ENCODE measurements around the gene LEUTX. TPM values are rescaled to one million over a fixed set of nuclear protein-coding genes. Genes with fewer than 3 reads are reported as not detected.

The LEUTX gene
- total RNA-seq, 1 donor from 2014 or later: not detected

DNA sequence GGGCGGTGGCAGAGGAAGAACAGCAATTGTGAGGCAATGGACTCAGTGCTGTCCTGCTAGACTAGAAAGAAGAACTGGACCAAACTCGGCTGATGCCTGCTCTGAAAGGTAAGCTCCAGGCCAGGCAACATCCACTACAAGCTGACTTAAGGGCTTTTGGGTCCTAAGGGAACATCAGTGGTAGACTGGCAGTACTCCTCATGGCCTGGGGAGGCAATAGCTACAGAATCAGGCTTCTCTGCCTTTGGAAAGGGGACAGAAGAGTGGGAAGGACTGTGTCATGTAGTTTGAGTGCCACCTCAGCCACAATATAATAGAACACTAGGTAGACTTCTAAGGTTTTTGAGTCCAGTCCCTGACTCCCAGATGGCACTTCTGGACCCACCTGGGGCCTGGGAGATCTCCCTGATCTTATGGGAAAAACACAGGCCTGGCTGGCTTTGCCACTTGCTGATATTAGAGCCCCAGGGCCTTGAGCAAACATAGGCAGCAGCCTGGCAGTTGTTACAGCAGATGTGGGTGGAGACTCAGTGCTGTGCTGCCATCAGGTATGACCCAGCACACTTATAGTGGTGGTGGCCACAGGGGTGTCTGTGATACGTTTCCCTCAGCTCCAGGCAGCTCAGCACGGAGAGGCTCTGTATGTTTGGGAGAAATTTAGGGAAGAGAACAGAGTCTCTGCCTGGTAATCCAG lies 31.7 kb upstream of the LEUTX start:
- Histone ChIP-seq H3K27ac (no peak overlapping the region), H3K4me3 (no peak overlapping the region), H3K9me3 (no peaks in the 10 kb centered on the region), H3K27me3 (ENCODE audit: low read depth) (peaks cover 7% of the 10 kb centered on the region), H3K4me1 (no peaks in the 10 kb centered on the region), H3K36me3 (no peaks in the 10 kb centered on the region)
- intact Hi-C loops (cut with DNase I): no loop called here
- no peak for DNase-seq
- TF ChIP-seq CTCF (IDR thresholded peaks at IDR 0.05): no peak
- no peak for ATAC-seq

- no peaks in the 10 kb centered on the region for H3K36me3 ChIP-seq
- no peak overlapping the region for H3K27ac ChIP-seq
- no peak for DNase-seq
- ATAC-seq: no peak
- H3K4me1 ChIP-seq: no peaks in the 10 kb centered on the region
- no peak for TF ChIP-seq CTCF (IDR thresholded peaks at IDR 0.05)
- intact Hi-C loops (cut with DNase I): no loop called here
- H3K4me3 ChIP-seq: no peak overlapping the region
- peaks cover 7% of the 10 kb centered on the region for H3K27me3 ChIP-seq (ENCODE audit: low read depth)
- H3K9me3 ChIP-seq: no peaks in the 10 kb centered on the region
Observed at GRCh38 chr19:39749981-39750380, 28.7 kb upstream of the LEUTX start.

DNA sequence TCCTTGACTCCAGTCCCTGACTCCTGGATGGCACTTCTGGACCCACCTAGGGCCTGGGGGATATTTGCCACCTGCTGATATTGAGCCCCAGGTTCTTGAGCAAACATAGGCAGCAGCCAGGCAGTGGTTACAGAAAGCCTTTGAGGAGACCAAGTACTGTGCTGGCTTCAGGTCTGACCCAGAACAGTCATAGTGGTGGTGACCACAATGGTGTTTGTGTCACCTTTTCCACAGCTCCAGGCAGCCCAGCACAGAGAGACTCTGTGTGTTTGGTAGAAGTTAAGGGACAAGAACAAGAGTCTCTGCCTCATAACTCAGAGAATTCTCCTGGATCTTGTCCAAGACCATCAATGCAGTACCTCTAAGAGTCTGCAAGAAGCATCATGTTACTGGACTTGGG lies 26.3 kb upstream of the LEUTX start:
- intact Hi-C loops (cut with DNase I): no loop called here
- Histone ChIP-seq H3K27me3 (ENCODE audit: low read depth) (no peaks in the 10 kb centered on the region), H3K4me1 (no peaks in the 10 kb centered on the region), H3K27ac (no peak overlapping the region), H3K36me3 (no peaks in the 10 kb centered on the region), H3K4me3 (no peak overlapping the region), H3K9me3 (no peaks in the 10 kb centered on the region)
- no peak for ATAC-seq
- no peak for DNase-seq
- TF ChIP-seq CTCF (IDR thresholded peaks at IDR 0.05): no peak

- no peak overlapping the region for H3K4me3 ChIP-seq
- intact Hi-C loops (cut with DNase I): no loop called here
- no peaks in the 10 kb centered on the region for H3K4me1 ChIP-seq
- DNase-seq (no peak), ATAC-seq (no peak)
- no peak overlapping the region for H3K27ac ChIP-seq
- TF ChIP-seq CTCF (IDR thresholded peaks at IDR 0.05): no peak
- H3K9me3 ChIP-seq: no peaks in the 10 kb centered on the region
- no peaks in the 10 kb centered on the region for H3K36me3 ChIP-seq
- H3K27me3 ChIP-seq (ENCODE audit: low read depth): no peaks in the 10 kb centered on the region
Observed at GRCh38 chr19:39752795-39753194, 25.9 kb upstream of the LEUTX start.

- ATAC-seq (no peak), DNase-seq (no peak)
- Histone ChIP-seq H3K27ac (no peak overlapping the region), H3K4me3 (no peak overlapping the region), H3K4me1 (no peaks in the 10 kb centered on the region), H3K9me3 (no peaks in the 10 kb centered on the region), H3K36me3 (no peaks in the 10 kb centered on the region), H3K27me3 (ENCODE audit: low read depth) (peaks cover 13% of the 10 kb centered on the region)
- no peak for TF ChIP-seq CTCF (IDR thresholded peaks at IDR 0.05)
- intact Hi-C loops (cut with DNase I): no loop called here
Observed at GRCh38 chr19:39754544-39754943, 24.1 kb upstream of the LEUTX start.

Data from lower lobe of right lung (tissue), 2 donors.